GM23338 (cell line): ENCODE data around the gene CD164. TPM values are rescaled to one million over a fixed set of nuclear protein-coding genes. Genes with fewer than 3 reads are reported as not detected.

Experiments used
- ATAC-seq: fragments of 200-7000 bp; cut with Tn5 transposase; 3 replicates; pipeline ENCODE4 v1.9.1; 2020
- DNase-seq: peaks from one replicate; pipeline ENCODE4 v3.0.0-alpha.2; 2015; ENCODE audit warnings: low spot score
- H2AFZ ChIP-seq: fragments of 200-600 bp; sonication (generic); 2 replicates; pipeline ENCODE4 v1.8.0; 2016; ENCODE audit warnings: antibody characterized with exemption, mild to moderate bottlenecking, moderate library complexity
- H3F3A ChIP-seq: fragments of 200-600 bp; sonication (generic); replicated peaks from 2 replicates; pipeline ENCODE4 v1.8.0; 2017; ENCODE audit warnings: antibody characterized with exemption, mixed run types, low read depth
- H3K27ac ChIP-seq: fragments of 200-600 bp; sonication (generic); 2 replicates; pipeline ENCODE4 v1.6.1; 2016; ENCODE audit warnings: low read depth
- H3K27me3 ChIP-seq: fragments of 200-600 bp; sonication (generic); 2 replicates; pipeline ENCODE4 v1.8.0; 2016; ENCODE audit warnings: mild to moderate bottlenecking, mixed run types, moderate library complexity; ENCODE audit not compliant: insufficient read depth
- H3K36me3 ChIP-seq: fragments of 200-600 bp; sonication (generic); 2 replicates; pipeline ENCODE4 v1.8.0; 2016; ENCODE audit warnings: mild to moderate bottlenecking; ENCODE audit not compliant: insufficient read depth
- H3K4me1 ChIP-seq: fragments of 200-600 bp; sonication (generic); 2 replicates; pipeline ENCODE4 v1.8.0; 2016; ENCODE audit warnings: mild to moderate bottlenecking, moderate library complexity; ENCODE audit not compliant: insufficient read depth
- H3K4me2 ChIP-seq: fragments of 200-600 bp; sonication (generic); 2 replicates; pipeline ENCODE4 v1.7.1; 2017; ENCODE audit warnings: mixed run types
- H3K4me3 ChIP-seq: fragments of 200-600 bp; sonication (generic); 2 replicates; pipeline ENCODE4 v1.6.1; 2016; ENCODE audit warnings: mixed run types
- H3K79me2 ChIP-seq: fragments of 200-600 bp; sonication (generic); replicated peaks from 2 replicates; pipeline ENCODE4 v1.8.0; 2017; ENCODE audit warnings: mild to moderate bottlenecking; ENCODE audit not compliant: insufficient read depth
- H3K9me2 ChIP-seq: fragments of 200-600 bp; sonication (generic); 2 replicates; pipeline ENCODE4 v1.8.0; 2017; ENCODE audit not compliant: insufficient read depth
- H4K20me1 ChIP-seq: fragments of 200-600 bp; sonication (generic); replicated peaks from 2 replicates; pipeline ENCODE4 v1.8.0; 2017; ENCODE audit warnings: mild to moderate bottlenecking; ENCODE audit not compliant: insufficient read depth
- H3K27ac Mint-ChIP-seq: 2 replicates; pipeline ENCODE4 v1.8.0; 2020; ENCODE audit warnings: inconsistent platforms, mild to moderate bottlenecking, moderate library complexity, mixed read lengths
- H3K27me3 Mint-ChIP-seq: 3 replicates; pipeline ENCODE4 v1.8.0; 2022; ENCODE audit warnings: low read depth, mild to moderate bottlenecking, moderate library complexity, mixed read lengths, inconsistent platforms; ENCODE audit not compliant: insufficient read depth, poor library complexity
- H3K36me3 Mint-ChIP-seq: 3 replicates; pipeline ENCODE4 v1.8.0; 2021; ENCODE audit warnings: low read depth, mild to moderate bottlenecking, inconsistent platforms, moderate library complexity, mixed read lengths
- H3K4me1 Mint-ChIP-seq: 3 replicates; pipeline ENCODE4 v1.8.0; 2020; ENCODE audit warnings: mild to moderate bottlenecking, inconsistent platforms, mixed read lengths
- H3K4me3 Mint-ChIP-seq: 3 replicates; pipeline ENCODE4 v1.8.0; 2021; ENCODE audit warnings: moderate library complexity, mild to moderate bottlenecking, inconsistent platforms, mixed read lengths
- H3K9me3 Mint-ChIP-seq: 3 replicates; pipeline ENCODE4 v1.8.0; 2020; ENCODE audit warnings: moderate library complexity, mild to moderate bottlenecking, inconsistent platforms, mixed read lengths
- CREB1 ChIP-seq: fragments of 250-450 bp; sonication (Bioruptor Pico); IDR thresholded peaks from 2 replicates; pipeline ENCODE4 v1.5.0; 2020; ENCODE audit warnings: low read depth, mild to moderate bottlenecking, moderate library complexity
- EZH2phosphoT487 ChIP-seq: fragments of 200-600 bp; sonication (generic); IDR thresholded peaks from one replicate; pipeline ENCODE4 v1.8.1; 2018; ENCODE audit warnings: antibody characterized with exemption; ENCODE audit not compliant: unreplicated experiment
- JUNB ChIP-seq: IDR thresholded peaks from one replicate; pipeline ENCODE4 v1.6.1; 2016; ENCODE audit warnings: antibody characterized with exemption; ENCODE audit not compliant: unreplicated experiment
- NANOG ChIP-seq: IDR thresholded peaks from 2 replicates; pipeline ENCODE4 v1.6.1; 2016; ENCODE audit warnings: antibody characterized with exemption, borderline replicate concordance
- POLR2AphosphoS5 ChIP-seq: IDR thresholded peaks from 2 replicates; pipeline ENCODE4 v1.6.1; 2016; ENCODE audit warnings: antibody characterized with exemption, low read depth
- STAT1 ChIP-seq: IDR thresholded peaks from one replicate; pipeline ENCODE4 v1.6.1; 2016; ENCODE audit warnings: antibody characterized with exemption; ENCODE audit not compliant: unreplicated experiment
- polyA plus RNA-seq: library from polyadenylated mRNA; unstranded; fragments of >200 nt; fragmentation: Nextera tagmentation; extraction: Ambion mirVana; gene quantifications from 2 replicates; pipeline ENCODE4 v1.2.1, GENCODE V29; 2016
- total RNA-seq: library from RNA; depleted of rRNA; stranded (reverse); fragments of >200 nt; shearing (Covaris generic); gene quantifications from 2 replicates; pipeline ENCODE4 v1.2.3, GENCODE V29; 2014
- TF ChIP-seq, protein P1 (sequence below), 2 experiments: fragments of 200-600 bp in 1 of 2; sonication (generic) in 1 of 2; conservative IDR thresholded peaks; 2 replicates each; pipeline versions ENCODE4 v1.5.1 to v1.6.1; 2016 to 2017; ENCODE audit warnings: antibody characterized with exemption in 2 of 2, low read depth in 2 of 2, mild to moderate bottlenecking in 2 of 2, moderate library complexity in 1 of 2
- TF ChIP-seq, protein P2 (sequence below): IDR thresholded peaks from one replicate; pipeline ENCODE4 v1.6.1; 2018; ENCODE audit warnings: antibody characterized with exemption; ENCODE audit not compliant: unreplicated experiment
- TF ChIP-seq, protein P3 (sequence below): IDR thresholded peaks from 2 replicates; pipeline ENCODE4 v1.6.1; 2016; ENCODE audit warnings: antibody characterized with exemption

CD164 gene
- total and polyA plus RNA-seq, 2 experiments from 2014 or later, result 81.0 to 83.8 TPM

DNA sequence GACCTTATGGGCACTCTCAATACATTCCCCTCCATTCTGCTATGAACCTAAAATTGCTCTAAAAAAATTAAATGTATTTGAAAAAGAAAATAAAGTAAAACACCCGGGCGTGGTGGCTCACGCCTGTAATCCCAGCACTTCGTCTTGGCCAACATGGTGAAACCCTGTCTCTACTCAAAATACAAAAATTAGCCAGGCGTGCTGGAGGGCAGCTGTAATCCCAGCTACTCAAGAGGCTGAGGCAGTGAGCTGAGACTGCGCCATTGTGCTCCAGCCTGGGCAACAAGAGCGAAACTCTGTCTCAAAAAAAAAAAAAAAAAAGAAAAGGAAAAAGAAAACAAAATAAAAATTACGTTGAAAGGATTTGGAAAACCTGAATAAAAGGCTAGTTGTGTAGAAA lies 60.5 kb downstream of the CD164 start:
- H4K20me1 ChIP-seq, result no peaks in the 10 kb centered on the region
- ATAC-seq, result no peak
- H3K4me2 ChIP-seq, result no peak overlapping the region
- Mint-ChIP-seq H3K9me3 (no peaks in the 10 kb centered on the region), H3K36me3 (no peaks in the 10 kb centered on the region), H3K4me1 (peaks cover 3% of the 10 kb centered on the region; the same call in 1 of the 3 replicates), H3K4me3 (no peak overlapping the region), H3K27me3 (no peaks in the 10 kb centered on the region), H3K27ac (no peak overlapping the region)
- no peak overlapping the region for H2AFZ ChIP-seq
- no peaks in the 10 kb centered on the region for H3K36me3 ChIP-seq
- H3K79me2 ChIP-seq, result no peaks in the 10 kb centered on the region
- H3K9me2 ChIP-seq, result no peaks in the 10 kb centered on the region
- H3K4me3 ChIP-seq, result no peak overlapping the region
- no peaks in the 10 kb centered on the region for H3F3A ChIP-seq
- no peak for DNase-seq
- H3K4me1 ChIP-seq, result peaks cover 3% of the 10 kb centered on the region; the same call in 1 of the 2 replicates
- no peak overlapping the region for H3K27ac ChIP-seq
- no peaks in the 10 kb centered on the region for H3K27me3 ChIP-seq
- TF ChIP-seq, protein P1, sequence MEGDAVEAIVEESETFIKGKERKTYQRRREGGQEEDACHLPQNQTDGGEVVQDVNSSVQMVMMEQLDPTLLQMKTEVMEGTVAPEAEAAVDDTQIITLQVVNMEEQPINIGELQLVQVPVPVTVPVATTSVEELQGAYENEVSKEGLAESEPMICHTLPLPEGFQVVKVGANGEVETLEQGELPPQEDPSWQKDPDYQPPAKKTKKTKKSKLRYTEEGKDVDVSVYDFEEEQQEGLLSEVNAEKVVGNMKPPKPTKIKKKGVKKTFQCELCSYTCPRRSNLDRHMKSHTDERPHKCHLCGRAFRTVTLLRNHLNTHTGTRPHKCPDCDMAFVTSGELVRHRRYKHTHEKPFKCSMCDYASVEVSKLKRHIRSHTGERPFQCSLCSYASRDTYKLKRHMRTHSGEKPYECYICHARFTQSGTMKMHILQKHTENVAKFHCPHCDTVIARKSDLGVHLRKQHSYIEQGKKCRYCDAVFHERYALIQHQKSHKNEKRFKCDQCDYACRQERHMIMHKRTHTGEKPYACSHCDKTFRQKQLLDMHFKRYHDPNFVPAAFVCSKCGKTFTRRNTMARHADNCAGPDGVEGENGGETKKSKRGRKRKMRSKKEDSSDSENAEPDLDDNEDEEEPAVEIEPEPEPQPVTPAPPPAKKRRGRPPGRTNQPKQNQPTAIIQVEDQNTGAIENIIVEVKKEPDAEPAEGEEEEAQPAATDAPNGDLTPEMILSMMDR (conservative IDR thresholded peaks at IDR 0.05; ENCODE audit: low read depth in 2 of 2), result no peak
- TF ChIP-seq, protein P2, sequence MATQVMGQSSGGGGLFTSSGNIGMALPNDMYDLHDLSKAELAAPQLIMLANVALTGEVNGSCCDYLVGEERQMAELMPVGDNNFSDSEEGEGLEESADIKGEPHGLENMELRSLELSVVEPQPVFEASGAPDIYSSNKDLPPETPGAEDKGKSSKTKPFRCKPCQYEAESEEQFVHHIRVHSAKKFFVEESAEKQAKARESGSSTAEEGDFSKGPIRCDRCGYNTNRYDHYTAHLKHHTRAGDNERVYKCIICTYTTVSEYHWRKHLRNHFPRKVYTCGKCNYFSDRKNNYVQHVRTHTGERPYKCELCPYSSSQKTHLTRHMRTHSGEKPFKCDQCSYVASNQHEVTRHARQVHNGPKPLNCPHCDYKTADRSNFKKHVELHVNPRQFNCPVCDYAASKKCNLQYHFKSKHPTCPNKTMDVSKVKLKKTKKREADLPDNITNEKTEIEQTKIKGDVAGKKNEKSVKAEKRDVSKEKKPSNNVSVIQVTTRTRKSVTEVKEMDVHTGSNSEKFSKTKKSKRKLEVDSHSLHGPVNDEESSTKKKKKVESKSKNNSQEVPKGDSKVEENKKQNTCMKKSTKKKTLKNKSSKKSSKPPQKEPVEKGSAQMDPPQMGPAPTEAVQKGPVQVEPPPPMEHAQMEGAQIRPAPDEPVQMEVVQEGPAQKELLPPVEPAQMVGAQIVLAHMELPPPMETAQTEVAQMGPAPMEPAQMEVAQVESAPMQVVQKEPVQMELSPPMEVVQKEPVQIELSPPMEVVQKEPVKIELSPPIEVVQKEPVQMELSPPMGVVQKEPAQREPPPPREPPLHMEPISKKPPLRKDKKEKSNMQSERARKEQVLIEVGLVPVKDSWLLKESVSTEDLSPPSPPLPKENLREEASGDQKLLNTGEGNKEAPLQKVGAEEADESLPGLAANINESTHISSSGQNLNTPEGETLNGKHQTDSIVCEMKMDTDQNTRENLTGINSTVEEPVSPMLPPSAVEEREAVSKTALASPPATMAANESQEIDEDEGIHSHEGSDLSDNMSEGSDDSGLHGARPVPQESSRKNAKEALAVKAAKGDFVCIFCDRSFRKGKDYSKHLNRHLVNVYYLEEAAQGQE, result no peak
- no peak for TF ChIP-seq STAT1

DNA sequence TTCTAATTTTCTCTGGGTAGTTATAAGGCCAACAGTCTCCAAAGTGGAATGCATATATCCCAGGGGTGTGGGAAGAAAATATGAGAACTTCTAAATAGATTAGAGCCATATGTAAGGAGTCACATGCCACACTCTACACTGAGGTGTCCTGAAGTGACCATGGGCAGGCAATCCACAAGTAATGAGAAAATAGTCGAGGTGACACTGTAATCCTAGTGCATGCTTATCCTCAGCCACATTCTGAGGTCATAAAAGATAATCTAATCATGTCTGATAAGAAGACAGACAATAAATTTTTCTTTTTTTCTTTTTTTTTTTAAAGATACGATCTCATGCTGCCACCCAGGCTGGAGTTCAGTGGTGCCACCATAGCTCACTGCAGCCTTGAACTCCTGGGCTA lies 62.2 kb downstream of the CD164 start:
- no peak for DNase-seq
- H3K79me2 ChIP-seq, result no peaks in the 10 kb centered on the region
- no peak overlapping the region for H3K4me3 ChIP-seq
- no peak for TF ChIP-seq EZH2phosphoT487
- TF ChIP-seq NANOG, result no peak
- TF ChIP-seq, protein P3, sequence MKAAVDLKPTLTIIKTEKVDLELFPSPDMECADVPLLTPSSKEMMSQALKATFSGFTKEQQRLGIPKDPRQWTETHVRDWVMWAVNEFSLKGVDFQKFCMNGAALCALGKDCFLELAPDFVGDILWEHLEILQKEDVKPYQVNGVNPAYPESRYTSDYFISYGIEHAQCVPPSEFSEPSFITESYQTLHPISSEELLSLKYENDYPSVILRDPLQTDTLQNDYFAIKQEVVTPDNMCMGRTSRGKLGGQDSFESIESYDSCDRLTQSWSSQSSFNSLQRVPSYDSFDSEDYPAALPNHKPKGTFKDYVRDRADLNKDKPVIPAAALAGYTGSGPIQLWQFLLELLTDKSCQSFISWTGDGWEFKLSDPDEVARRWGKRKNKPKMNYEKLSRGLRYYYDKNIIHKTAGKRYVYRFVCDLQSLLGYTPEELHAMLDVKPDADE, result no peak
- TF ChIP-seq STAT1, result no peak
- no peak for TF ChIP-seq CREB1 (CRISPR knock-in tag)
- TF ChIP-seq, protein P2, result no peak
- no peak for TF ChIP-seq POLR2AphosphoS5
- no peak for TF ChIP-seq JUNB

More for the DNA sequence above, 62.2 kb downstream of the CD164 start:
- no peak overlapping the region for H3K4me3 Mint-ChIP-seq
- ATAC-seq, result no peak
- no peaks in the 10 kb centered on the region for H3K36me3 ChIP-seq
- no peaks in the 10 kb centered on the region for H3F3A ChIP-seq
- H3K27ac Mint-ChIP-seq, result no peak overlapping the region
- H3K27me3 Mint-ChIP-seq, result no peaks in the 10 kb centered on the region
- no peak overlapping the region for H3K27ac ChIP-seq
- H3K9me3 Mint-ChIP-seq, result no peaks in the 10 kb centered on the region
- H3K4me2 ChIP-seq, result no peak overlapping the region
- no peaks in the 10 kb centered on the region for H4K20me1 ChIP-seq
- H2AFZ ChIP-seq, result no peak overlapping the region
- H3K36me3 Mint-ChIP-seq, result no peaks in the 10 kb centered on the region
- peaks cover 3% of the 10 kb centered on the region; the same call in 1 of the 2 replicates for H3K4me1 ChIP-seq
- H3K4me1 Mint-ChIP-seq, result peaks cover 3% of the 10 kb centered on the region; the same call in 1 of the 3 replicates
- H3K9me2 ChIP-seq, result no peaks in the 10 kb centered on the region
- no peaks in the 10 kb centered on the region for H3K27me3 ChIP-seq
